Measurements from ENCODE around the gene FGFR2. TPM values are rescaled to one million over a fixed set of nuclear protein-coding genes. Genes with fewer than 3 reads are reported as not detected.

The FGFR2 gene
- total RNA-seq, 1 donor = 0.86 TPM

DNA sequence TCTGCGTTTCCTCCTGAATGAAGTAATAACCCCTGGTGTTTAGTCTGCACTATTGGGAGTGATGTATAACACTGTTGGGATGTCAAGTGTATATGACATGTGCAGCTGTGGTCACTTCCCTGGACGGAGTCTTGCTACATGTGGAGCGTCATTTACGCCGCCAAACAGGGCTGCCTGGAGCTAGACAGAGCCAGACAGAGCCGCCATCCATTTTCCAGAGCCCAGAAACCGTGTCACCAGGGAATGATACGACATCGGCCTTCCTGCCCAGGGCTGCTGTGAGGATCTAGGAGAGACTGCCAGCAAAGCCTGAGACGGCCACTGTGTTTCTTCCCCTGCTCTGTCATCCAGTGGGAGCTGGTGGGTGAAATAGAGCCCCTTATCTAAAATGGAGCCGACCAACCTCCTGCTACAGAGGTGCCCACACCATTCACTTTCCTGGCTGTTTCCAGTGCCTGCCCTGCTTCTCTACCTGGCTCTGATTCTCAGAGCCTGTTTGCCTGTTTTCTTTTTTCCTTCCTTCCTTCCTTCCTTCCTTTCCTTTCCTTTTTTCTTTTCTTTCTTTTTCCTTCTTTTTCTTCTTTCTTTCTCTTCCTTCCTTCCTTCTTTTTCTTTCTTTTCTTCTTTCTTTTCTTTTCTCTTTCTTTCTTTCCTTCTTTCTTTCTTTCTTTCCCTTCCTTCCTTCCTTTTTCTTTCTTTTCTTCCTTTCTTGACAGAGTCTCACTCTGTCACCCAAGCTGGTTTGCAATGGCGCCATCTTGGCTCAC lies 13.3 kb upstream of the FGFR2 start:
- H3K4me3 ChIP-seq (ENCODE audit: low read depth, low read length) = no peak overlapping the region
- DNase-seq (ENCODE audit: low read depth) = no peak
- TF ChIP-seq, protein P1, sequence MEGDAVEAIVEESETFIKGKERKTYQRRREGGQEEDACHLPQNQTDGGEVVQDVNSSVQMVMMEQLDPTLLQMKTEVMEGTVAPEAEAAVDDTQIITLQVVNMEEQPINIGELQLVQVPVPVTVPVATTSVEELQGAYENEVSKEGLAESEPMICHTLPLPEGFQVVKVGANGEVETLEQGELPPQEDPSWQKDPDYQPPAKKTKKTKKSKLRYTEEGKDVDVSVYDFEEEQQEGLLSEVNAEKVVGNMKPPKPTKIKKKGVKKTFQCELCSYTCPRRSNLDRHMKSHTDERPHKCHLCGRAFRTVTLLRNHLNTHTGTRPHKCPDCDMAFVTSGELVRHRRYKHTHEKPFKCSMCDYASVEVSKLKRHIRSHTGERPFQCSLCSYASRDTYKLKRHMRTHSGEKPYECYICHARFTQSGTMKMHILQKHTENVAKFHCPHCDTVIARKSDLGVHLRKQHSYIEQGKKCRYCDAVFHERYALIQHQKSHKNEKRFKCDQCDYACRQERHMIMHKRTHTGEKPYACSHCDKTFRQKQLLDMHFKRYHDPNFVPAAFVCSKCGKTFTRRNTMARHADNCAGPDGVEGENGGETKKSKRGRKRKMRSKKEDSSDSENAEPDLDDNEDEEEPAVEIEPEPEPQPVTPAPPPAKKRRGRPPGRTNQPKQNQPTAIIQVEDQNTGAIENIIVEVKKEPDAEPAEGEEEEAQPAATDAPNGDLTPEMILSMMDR (IDR thresholded peaks at IDR 0.05; ENCODE audit: insufficient read depth, low read depth, low read length) = no peak

DNA sequence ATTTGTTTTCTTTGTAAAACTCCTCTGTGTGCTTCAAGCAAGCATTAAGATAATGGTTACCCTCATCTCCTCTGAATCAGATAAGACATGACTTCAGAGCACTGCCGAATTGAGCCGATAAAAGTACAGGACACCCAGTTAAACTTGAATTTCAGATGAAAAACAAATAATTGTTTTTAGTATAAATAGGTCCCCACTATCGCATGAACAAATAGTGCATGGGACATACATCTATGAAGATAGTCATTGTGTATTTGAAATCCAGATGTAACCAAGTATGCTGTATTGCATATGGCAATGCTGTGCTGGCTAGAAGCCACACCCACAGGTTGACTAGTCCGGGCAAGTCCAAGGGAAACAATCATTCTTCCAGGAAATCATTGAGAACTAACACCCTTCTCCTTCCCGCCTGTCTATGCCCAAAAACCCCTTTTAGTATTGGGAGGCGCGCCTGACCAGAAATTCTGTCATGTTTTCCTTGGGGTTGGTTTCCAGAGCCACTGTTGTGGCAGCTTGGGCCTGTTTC lies 12.6 kb upstream of the FGFR2 start:
- TF ChIP-seq, protein P1 (IDR thresholded peaks at IDR 0.05; ENCODE audit: insufficient read depth, low read depth, low read length) = no peak
- H3K4me3 ChIP-seq (ENCODE audit: low read depth, low read length) = no peak overlapping the region
- no peak for DNase-seq (ENCODE audit: low read depth)

DNA sequence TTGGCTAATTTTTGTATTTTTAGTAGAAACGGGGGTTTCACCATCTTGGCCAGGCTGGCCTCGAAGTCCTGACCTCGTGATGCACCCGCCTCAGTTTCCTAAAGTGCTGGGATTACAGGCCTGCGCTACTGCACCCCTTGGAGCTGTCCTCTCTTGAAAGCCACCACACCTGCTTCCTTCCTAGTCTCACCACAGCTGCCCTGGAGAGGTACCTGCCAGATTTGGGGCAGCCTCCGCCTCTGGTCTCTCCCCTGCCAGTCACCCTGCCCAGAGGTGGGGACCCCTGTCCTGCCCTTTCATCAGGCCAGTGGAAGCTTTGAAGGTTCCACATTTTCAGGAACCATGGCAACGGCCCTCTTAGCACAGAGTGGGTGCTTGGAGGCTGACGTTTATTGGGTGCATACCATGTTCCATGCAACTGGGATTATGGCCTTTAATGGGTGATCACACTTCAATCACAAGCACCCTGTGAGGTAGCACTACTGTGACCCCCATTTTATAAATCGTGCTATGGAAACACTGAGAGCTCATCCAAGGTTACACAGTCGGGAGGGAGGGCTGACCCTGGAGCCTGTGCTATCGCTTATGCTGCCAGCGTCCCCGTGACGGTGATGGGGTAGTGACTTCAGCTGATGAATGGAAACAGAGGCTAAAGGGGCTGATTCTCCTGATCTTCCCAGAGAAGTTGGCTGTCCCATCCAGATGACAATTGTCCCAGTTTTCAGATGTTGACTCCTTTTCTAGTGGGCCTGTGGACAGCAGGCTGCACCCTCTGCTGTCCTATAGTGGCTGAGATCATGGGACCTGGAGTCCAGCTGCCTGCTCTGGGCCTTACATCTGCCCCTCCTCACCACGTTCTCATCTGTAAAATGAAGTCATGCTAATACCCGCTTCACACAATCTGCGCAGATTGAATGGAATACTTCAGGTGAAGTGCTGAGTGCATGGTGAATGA lies 11.5 kb upstream of the FGFR2 start:
- DNase-seq (ENCODE audit: low read depth) = no peak
- TF ChIP-seq, protein P1 (IDR thresholded peaks at IDR 0.05; ENCODE audit: insufficient read depth, low read depth, low read length) = no peak
- H3K4me3 ChIP-seq (ENCODE audit: low read depth, low read length) = no peak overlapping the region

DNA sequence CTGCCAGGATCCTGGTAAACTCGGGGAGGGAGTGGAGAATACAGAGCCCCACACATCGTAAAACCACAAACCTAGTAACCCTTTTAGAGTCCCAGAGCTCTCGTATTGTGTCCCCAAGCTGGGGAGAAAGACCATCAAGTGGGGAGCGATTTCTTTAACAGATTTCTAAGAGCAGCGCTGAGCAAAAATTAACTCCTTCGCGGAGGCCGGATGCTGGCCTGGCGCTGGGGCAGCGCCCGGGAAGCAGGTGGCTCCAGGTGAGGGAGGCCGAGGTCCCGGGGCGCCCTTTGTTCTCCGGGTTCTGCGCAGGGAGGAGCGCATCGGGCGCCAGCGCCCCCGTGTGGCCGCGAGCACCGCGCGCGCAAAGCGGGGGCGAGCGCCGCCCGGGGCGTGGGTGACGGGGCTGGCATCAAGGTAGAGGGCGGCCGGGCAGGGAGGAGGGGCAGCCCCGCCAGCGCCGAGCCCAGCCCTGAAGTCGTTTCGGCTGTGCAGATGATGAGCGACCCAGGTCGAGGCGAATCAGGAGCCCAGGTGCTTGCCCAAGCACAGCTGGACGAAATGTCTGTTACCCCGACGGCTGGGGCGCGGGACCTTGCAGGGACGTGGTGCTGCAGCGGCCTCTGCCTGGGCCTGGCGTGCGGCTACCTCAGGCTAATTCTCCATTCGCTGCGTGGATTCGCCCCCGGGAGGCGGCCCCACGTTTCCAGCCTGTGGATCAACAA lies 10.4 kb upstream of the FGFR2 start:
- DNase-seq (ENCODE audit: low read depth) = no peak
- H3K4me3 ChIP-seq (ENCODE audit: low read depth, low read length) = peak overlapping the region; percentile 44
- TF ChIP-seq, protein P1 (IDR thresholded peaks at IDR 0.05; ENCODE audit: insufficient read depth, low read depth, low read length) = peak; percentile 68

DNA sequence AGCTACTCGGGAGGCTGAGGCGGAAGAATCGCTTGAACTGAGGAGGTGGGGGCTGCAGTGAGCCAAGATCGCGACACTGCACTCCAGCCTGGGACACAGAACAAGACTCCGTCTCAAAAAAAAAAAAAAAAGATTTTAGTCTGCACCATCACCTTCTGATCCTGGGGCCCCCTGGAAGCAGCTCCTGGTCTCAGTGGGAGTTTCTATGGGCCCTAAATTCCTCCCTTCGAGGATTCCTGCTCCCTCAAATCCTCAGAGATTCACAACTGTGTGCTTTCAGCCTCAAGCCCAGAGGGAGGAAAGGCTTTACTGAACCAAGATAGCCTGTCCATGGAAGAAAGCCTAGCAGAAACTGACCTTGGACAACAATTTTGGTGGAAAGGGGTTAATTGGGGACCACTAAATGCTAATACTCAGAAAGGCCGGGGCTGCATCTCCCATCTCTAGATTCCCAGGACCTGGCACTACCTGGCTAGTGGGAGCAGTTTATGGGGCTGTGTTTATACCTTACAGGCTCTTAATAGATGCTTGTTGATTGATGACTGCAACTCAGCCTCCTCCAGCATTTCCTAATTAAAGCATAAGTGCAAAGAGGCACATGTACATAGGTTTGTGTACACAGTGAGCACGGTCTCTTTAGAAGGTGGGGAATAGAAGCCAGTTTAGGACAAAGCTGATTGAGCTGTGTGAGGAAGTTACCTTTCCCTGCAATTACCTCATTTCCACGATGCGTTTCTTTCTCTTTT lies 9.2 kb upstream of the FGFR2 start:
- TF ChIP-seq, protein P1 (IDR thresholded peaks at IDR 0.05; ENCODE audit: insufficient read depth, low read depth, low read length) = no peak
- no peak overlapping the region for H3K4me3 ChIP-seq (ENCODE audit: low read depth, low read length)
- DNase-seq (ENCODE audit: low read depth) = no peak

DNA sequence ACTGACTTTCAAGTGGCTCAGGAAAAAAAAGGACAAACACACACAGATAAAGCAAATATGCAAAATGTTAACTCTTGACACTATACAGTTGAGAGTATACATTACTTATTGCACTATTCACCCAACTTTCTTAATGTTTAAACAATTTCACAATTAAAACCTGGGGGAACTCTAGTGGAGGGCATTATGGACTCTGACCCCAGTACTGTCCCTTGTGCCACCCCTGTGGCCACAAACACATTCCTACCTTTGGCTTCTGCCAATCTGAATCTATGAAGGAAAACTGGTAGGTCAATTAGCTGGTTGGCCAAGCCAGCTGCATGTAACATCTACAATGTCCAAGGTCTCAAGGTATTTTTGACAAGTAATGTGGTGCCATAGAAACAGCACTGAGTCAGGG lies 7.5 kb upstream of the FGFR2 start:
- no peak for DNase-seq (ENCODE audit: low read depth)
- H3K4me3 ChIP-seq (ENCODE audit: low read depth, low read length) = no peak overlapping the region
- TF ChIP-seq, protein P1 (IDR thresholded peaks at IDR 0.05; ENCODE audit: insufficient read depth, low read depth, low read length) = no peak
